CD4-positive, alpha-beta T cell treated with Interleukin-15 for 4 hours (primary cell): ENCODE results near the gene FGF6.
"Not testable (repeated sequence)": the region's sequence is repeated elsewhere in the genome, so short reads cannot be mapped to it uniquely, and the experiment has no call there.

ENCODE experiments used
- DNase-seq: peaks from one replicate; pipeline ENCODE4 v3.0.0-alpha.2; 2020; ENCODE audit warnings: low spot score

The FGF6 gene

DNA sequence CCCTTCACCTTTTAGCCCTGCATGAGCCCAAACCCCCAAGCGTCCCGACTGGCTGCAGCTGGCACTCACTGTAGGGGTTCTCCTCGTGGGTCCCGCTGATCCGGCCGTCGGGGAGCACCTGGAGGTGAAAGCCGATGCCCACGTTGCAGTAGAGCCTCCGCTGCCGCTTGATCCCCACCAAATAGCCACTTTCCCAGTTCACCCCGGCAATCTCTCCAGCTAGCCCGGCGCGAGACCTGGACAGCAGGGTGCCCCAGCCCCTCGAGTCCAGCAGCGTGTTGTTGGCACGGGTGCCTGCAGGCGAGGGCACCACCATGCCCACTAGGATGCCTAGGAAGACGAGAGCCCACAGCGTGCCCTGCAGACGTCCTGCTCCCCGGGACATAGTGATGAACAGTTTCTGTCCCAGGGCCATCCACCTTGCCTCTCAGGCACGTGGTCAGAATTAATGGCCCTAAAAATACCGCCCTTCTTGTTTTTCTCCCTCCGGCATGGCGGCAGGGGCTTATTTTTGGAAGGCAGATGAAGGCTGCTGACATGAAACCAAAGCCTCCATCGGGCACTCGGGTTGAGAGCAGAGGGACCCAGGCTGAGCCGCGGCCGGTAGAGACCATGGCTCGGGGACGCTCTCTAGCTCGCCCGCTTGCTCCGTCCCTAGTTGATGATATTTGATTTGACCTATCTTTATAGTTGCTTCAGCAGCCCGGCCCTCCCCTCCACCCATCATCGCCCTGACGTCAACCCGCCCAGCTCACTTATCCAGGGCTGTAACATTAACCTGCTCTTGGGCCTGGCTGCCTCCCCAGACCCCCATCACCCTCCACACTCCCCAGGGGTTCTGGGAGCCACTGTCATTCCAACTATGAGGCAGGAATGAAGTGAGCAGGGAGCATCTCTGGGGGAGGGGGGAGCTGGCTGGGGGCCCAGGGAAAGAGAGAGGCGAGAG lies at the start of gene FGF6:
Gene FGF6, minus strand, starts transcription at position 660 of the 946 bp plus-strand sequence. Its CDS starts 245 bp downstream, at position 415.
- no peak for DNase-seq

DNA sequence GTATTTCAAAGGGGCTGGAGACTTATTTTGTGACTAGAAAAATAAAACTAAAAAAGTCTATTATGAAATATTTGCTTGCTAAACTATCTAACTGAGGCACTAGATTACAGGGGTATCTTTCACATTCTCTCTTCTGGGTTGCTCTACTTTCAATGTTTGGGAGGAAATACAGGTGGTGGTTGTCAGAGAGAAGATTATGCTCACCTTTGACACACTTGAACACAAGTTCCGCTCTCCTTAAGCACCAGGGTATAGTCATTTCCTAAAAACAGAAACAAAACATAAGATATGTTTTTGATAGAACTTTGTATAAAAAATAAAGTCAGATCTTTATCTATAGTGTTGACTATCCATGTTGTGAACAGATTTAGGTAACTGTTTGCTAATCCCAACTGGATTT lies 45.4 kb upstream of the FGF6 start:
- DNase-seq: no peak

DNA sequence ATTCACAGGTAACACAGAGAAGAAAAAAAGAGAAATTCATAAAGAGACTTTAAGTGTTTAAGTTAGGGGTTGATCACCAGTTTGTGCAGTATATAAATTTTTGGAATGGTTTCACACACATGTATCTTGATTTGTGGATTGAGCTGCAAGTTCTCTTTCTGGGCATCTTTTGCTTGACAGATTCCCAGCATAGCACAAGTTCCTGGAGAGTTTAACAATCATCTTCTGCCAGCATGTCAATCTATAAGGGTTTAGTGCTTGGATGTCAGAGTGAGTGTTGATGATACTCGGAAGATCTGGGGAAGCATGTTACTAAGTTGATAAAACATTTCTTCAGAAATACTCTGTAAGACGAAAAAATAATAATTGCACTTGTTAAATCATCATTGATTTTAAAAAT lies 43.9 kb upstream of the FGF6 start:
- no peak for DNase-seq

GRCh38 chr12:4486980-4487379 lies 41.4 kb upstream of the FGF6 start:
- no peak for DNase-seq

- DNase-seq: no peak
Observed at GRCh38 chr12:4486049-4486699, 40.6 kb upstream of the FGF6 start.

- no peak for DNase-seq
Observed at GRCh38 chr12:4483885-4484823, 38.5 kb upstream of the FGF6 start.

DNA sequence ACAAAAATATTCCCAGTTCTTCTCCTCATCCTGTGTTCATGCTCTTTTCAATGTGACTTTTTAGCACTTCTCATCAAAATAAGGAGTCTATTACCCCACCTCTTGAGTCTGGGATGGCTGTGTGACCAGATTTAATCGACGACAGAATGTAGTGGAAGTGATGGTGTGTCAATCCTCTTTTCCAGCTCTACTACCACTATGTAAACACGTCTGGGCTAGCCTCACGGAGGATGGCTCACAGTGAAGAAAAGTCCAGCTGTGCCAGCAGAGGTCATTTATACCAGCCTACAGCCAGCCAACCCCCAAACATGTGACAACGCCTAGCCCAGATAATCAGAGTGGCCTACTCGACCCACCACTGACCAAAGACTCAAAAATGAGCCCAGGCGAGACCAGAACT lies 37.3 kb upstream of the FGF6 start:
- no peak for DNase-seq

DNA sequence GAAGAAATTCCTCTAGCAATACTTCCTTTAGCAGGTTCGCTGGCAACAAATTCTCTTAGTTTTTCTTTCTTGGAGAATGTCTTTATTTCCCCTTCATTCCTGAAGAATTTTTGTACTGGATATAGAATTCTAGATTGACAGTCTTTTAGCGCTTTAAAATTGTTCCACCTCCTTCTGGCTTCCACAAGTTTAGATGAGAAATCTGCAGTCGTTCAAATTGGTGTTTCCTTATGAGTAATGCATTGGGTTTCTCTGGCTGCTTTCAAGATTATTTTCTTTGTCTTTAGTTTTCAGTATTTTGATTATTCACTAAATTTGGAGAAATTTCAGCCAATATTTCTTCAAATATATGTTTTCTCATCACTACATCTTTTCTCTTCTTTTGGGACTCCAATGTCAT lies 33.3 kb upstream of the FGF6 start:
- DNase-seq: no peak

DNA sequence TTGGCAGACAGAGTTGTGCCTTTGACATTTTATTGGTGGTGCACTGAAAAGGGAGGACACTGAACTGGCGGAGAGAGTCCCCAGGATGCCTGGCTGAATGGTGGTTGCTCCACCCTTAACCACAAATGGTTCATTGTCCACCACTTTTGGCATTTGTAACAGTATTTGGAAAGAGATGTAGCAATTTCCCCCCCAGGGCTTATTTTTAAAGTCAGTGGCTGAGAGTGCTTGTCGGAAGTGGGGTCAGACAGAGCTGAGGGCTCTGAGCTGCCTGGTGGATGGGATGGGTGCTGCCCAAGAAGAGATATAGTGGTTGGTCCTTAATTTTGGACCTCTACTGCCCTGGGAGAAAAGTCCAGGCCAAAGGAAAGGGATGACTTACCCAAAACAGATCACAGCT lies 31.5 kb upstream of the FGF6 start:
- no peak for DNase-seq

DNA sequence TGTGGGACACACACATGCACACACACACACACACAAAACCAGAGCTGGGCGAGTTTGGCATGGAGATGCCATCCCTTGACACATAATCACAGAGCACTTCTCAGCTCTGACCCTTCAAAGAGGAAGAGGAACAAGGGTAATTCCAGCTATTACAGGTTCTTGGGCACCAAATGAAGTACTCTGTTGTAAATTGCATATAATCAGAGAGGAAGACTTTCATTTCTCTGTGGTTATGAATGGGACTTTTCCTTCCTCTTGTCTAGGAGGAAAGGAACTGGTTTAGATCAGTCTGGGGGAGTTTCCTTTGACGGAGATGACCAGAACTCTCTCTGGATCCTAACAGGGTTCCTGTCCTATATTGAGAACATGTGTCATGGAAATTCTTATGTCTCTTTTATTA lies 26.4 kb upstream of the FGF6 start:
- DNase-seq: no peak

- DNase-seq: no peak
Observed at GRCh38 chr12:4471256-4471655, 25.6 kb upstream of the FGF6 start.

DNA sequence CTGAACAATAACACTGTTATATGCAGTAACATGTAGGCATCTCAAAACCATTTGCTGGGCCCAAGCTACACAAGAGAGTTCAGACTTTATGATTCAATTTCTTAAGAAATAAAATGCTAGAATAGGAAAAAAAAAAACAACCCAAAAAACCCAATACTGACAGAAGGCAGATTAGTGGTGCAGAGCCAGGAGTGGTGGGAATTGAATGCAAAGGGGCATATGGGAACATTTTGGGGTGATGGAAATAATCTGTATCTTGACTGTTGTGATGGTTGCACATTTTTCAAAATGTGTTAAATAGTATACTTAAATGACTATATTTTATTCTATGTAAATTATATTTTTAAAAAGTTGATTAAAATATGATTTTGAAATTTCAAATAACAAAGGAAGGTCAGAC lies 23.4 kb upstream of the FGF6 start:
- no peak for DNase-seq

GRCh38 chr12:4460761-4461160 lies 15.1 kb upstream of the FGF6 start:
- DNase-seq: no peak

- not testable (repeated sequence) for DNase-seq
Observed at GRCh38 chr12:4455849-4456248, 10.2 kb upstream of the FGF6 start.

DNA sequence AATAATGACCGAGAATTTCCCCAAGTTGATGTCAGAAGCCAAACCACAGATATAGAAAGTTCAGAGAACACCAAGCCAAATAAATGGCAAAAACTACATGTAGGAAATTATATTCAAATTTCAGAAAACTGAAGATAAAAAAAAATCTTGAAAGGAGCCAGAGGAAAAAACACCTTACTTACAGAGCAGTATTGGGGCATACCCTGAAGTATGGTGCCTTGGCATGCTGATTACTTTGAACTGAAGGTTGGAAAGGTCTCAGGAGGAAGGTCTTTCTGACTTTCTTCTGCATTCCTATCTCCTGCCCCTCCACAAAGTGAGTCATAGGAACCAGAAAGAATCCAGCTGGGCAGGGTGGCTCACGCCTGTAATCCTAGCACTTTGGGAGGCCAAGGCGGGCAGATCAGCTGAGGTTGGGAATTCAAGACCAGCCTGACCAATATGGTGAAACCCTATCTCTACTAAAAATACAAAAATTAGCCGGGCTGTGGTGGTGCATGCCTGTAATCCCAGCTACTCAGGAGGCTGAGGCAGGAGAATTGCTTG lies 8.8 kb upstream of the FGF6 start:
- DNase-seq: no peak

- DNase-seq: no peak
Observed at GRCh38 chr12:4451694-4452093, 6.1 kb upstream of the FGF6 start.

GRCh38 chr12:4450551-4451112 lies 5.0 kb upstream of the FGF6 start:
- no peak for DNase-seq

GRCh38 chr12:4449851-4450221 lies 4.2 kb upstream of the FGF6 start:
- no peak for DNase-seq

GRCh38 chr12:4448943-4449850 lies 3.6 kb upstream of the FGF6 start:
- no peak for DNase-seq

DNA sequence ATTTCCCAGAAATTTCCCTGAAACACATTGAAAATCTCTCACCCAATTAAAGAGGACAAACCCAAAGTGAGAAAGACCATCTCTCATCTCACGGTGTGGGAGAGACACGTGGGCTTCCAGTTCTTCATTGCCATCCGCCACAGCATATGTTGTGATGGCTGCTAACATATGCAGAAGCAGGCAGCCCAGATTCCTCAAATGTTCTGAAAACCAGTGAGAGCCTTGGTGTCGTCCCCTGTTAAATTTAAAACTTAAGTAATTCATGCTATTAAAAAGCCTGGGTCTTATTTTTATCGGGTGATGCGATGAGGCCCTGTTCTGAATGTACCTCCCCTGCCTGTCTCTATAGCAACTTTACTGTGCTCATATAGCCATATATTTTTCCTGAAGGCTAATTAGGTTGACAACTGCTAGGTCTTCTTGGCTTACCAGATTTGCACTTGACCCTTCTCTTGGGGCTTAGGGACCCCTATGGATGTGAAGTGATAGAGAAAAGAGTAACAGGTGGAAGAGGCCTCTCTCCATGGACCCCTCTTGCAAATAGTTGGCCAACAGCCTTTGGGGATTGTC lies 2.8 kb upstream of the FGF6 start:
- no peak for DNase-seq
